ENCODE results near the gene NHLRC2. TPM values are rescaled to one million over a fixed set of nuclear protein-coding genes. Genes with fewer than 3 reads are reported as not detected.
"Not testable (repeated sequence)": the region's sequence is repeated elsewhere in the genome, so short reads cannot be mapped to it uniquely, and the experiment has no call there.

The NHLRC2 gene
- total and polyA plus RNA-seq, 4 donors: 4.2 to 49.0 (median 26.9) TPM

- no peak overlapping the region for H3K9ac ChIP-seq (ENCODE audit: insufficient read depth in 1 of 2, low read length in 2 of 2)
- ATAC-seq (ENCODE audit: insufficient read depth, low FRiP score) (no peak), DNase-seq (peak in 1 of 3 donors; percentile 11)
- 94 to 95% methylated on average over 4 of the region's 4 CpGs for WGBS, 2 donors
- H3K27ac ChIP-seq (ENCODE audit: low read depth in 1 of 2, low read length in 1 of 2): no peak overlapping the region
- H3K4me3 ChIP-seq: no peak overlapping the region
- H3K9me3 ChIP-seq (ENCODE audit: control insufficient read depth in 4 of 4, insufficient read depth in 3 of 4, low read length in 3 of 4): no peaks in the 10 kb centered on the region
- no peaks in the 10 kb centered on the region for H3K36me3 ChIP-seq (ENCODE audit: control insufficient read depth in 4 of 4, insufficient read depth in 4 of 4, low read length in 4 of 4)
- peaks cover 0 to 21% (median 5%) of the 10 kb centered on the region in 5 donors for H3K4me1 ChIP-seq (ENCODE audit: control insufficient read depth in 5 of 5, insufficient read depth in 5 of 5, low read length in 5 of 5)
- H3K27me3 ChIP-seq (ENCODE audit: control insufficient read depth in 3 of 3, insufficient read depth in 3 of 3, low read length in 2 of 3): no peaks in the 10 kb centered on the region
- TF ChIP-seq CTCF (IDR thresholded peaks at IDR 0.05; ENCODE audit: control extremely low read depth, extremely low read depth): no peak
These were observed 34.5 kb upstream of the NHLRC2 start for GRCh38 chr10:113819989-113820388.

GRCh38 chr10:113820507-113820906 is 34.0 kb upstream of the NHLRC2 start:
- ATAC-seq (ENCODE audit: insufficient read depth, low FRiP score) (no peak), DNase-seq (peak in 1 of 3 donors; percentile 14)
- WGBS, 2 donors: 64 to 81% methylated on average over 8 of the region's 8 CpGs

GRCh38 chr10:113821306-113821705 is 33.2 kb upstream of the NHLRC2 start:
- not testable (repeated sequence) for ATAC-seq (ENCODE audit: insufficient read depth, low FRiP score)
- H3K4me1 ChIP-seq (ENCODE audit: control insufficient read depth in 5 of 5, insufficient read depth in 5 of 5, low read length in 5 of 5): peaks cover 0 to 21% (median 5%) of the 10 kb centered on the region in 5 donors

More at GRCh38 chr10:113820507-113820906, 34.0 kb upstream of the NHLRC2 start:
- H3K36me3 ChIP-seq (ENCODE audit: control insufficient read depth in 4 of 4, insufficient read depth in 4 of 4, low read length in 4 of 4): no peaks in the 10 kb centered on the region
- no peaks in the 10 kb centered on the region for H3K27me3 ChIP-seq (ENCODE audit: control insufficient read depth in 3 of 3, insufficient read depth in 3 of 3, low read length in 2 of 3)
- no peak overlapping the region for H3K9ac ChIP-seq (ENCODE audit: insufficient read depth in 1 of 2, low read length in 2 of 2)
- no peaks in the 10 kb centered on the region for H3K9me3 ChIP-seq (ENCODE audit: control insufficient read depth in 4 of 4, insufficient read depth in 3 of 4, low read length in 3 of 4)
- H3K4me1 ChIP-seq (ENCODE audit: control insufficient read depth in 5 of 5, insufficient read depth in 5 of 5, low read length in 5 of 5): peaks cover 0 to 21% (median 5%) of the 10 kb centered on the region in 5 donors
- H3K4me3 ChIP-seq: no peak overlapping the region
- no peak for TF ChIP-seq CTCF (IDR thresholded peaks at IDR 0.05; ENCODE audit: control extremely low read depth, extremely low read depth)
- H3K27ac ChIP-seq (ENCODE audit: low read depth in 1 of 2, low read length in 1 of 2): no peak overlapping the region

GRCh38 chr10:113822174-113822573 is 32.3 kb upstream of the NHLRC2 start:
- ATAC-seq (ENCODE audit: insufficient read depth, low FRiP score): no peak
- Histone ChIP-seq H3K4me1 (ENCODE audit: control insufficient read depth in 5 of 5, insufficient read depth in 5 of 5, low read length in 5 of 5) (peaks cover 0 to 25% (median 5%) of the 10 kb centered on the region in 5 donors), H3K36me3 (ENCODE audit: control insufficient read depth in 4 of 4, insufficient read depth in 4 of 4, low read length in 4 of 4) (no peaks in the 10 kb centered on the region), H3K27me3 (ENCODE audit: control insufficient read depth in 3 of 3, insufficient read depth in 3 of 3, low read length in 2 of 3) (no peaks in the 10 kb centered on the region), H3K9ac (ENCODE audit: insufficient read depth in 1 of 2, low read length in 2 of 2) (no peak overlapping the region), H3K27ac (ENCODE audit: low read depth in 1 of 2, low read length in 1 of 2) (no peak overlapping the region), H3K4me3 (no peak overlapping the region), H3K9me3 (ENCODE audit: control insufficient read depth in 4 of 4, insufficient read depth in 3 of 4, low read length in 3 of 4) (no peaks in the 10 kb centered on the region)
- WGBS, 2 donors: 95 to 97% methylated on average over 7 of the region's 7 CpGs
- DNase-seq: no peak
- no peak for TF ChIP-seq CTCF (IDR thresholded peaks at IDR 0.05; ENCODE audit: control extremely low read depth, extremely low read depth)

More at GRCh38 chr10:113821306-113821705, 33.2 kb upstream of the NHLRC2 start:
- H3K9me3 ChIP-seq (ENCODE audit: control insufficient read depth in 4 of 4, insufficient read depth in 3 of 4, low read length in 3 of 4); H3K9ac ChIP-seq (ENCODE audit: insufficient read depth in 1 of 2, low read length in 2 of 2); DNase-seq; H3K36me3 ChIP-seq (ENCODE audit: control insufficient read depth in 4 of 4, insufficient read depth in 4 of 4, low read length in 4 of 4); H3K4me3 ChIP-seq; H3K27me3 ChIP-seq (ENCODE audit: control insufficient read depth in 3 of 3, insufficient read depth in 3 of 3, low read length in 2 of 3); H3K27ac ChIP-seq (ENCODE audit: low read depth in 1 of 2, low read length in 1 of 2): not testable (repeated sequence)
- 92% methylated on average over 3 of the region's 3 CpGs for WGBS, 2 donors
